Measurements from ENCODE around the gene ZSCAN1. TPM values are rescaled to one million over a fixed set of nuclear protein-coding genes. Genes with fewer than 3 reads are reported as not detected.
A peak's percentile ranks its signal among the peaks of the same experiment; 100 is the strongest.
"Not testable (repeated sequence)": the region's sequence is repeated elsewhere in the genome, so short reads cannot be mapped to it uniquely, and the experiment has no call there.

The ZSCAN1 gene
- total RNA-seq, 4 donors from 2014 or later: 1.5 TPM; not detected in 3

DNA sequence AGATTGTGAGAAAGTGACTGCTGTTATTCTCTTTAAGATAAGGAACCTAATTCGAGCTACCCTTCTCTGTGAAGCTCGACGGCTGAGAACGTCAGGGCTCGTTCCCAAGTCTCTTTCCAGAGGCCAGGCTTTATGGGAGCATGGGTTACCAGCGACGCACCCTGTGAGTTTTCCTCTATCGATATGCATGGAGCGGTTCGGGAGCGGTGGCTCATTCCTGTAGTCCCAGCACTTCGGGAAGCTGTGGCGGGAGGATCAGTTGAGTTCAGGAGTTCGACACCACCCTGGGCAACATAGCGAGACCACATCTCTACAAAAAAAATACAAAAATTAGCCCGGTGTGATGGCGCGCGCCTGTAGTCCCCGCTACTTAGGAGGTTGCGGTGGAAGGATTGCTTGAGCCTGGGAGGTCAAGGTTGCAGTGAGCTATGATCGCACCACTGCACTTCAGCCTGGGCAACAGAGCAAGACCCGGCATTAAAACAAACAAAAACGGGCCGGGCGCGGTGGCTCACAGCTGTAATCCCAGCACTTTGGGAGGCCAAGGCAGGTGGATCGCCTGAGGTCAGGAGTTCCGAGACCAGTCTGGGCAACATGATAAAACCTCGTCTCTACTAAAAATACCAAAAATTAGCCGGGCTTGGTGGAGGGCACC, 30.5 kb upstream of the ZSCAN1 start:
- Histone ChIP-seq H3K27me3 (no peaks in the 10 kb centered on the region), H3K4me1 (peaks cover 0 to 30% (median 9%) of the 10 kb centered on the region in 4 donors), H3K27ac (peak overlapping the region; percentile 72 to 96 (median 92)), H3K4me3 (peak overlapping the region; percentile 78 to 97 (median 85)), H3K9me3 (peaks cover 0 to 77% (median 13%) of the 10 kb centered on the region in 4 donors), H3K36me3 (peaks cover 0 to 73% (median 38%) of the 10 kb centered on the region in 3 donors)
- 24 to 26% methylated on average over 31 of the region's 31 CpGs for WGBS, 2 donors
- TF ChIP-seq, protein P1, sequence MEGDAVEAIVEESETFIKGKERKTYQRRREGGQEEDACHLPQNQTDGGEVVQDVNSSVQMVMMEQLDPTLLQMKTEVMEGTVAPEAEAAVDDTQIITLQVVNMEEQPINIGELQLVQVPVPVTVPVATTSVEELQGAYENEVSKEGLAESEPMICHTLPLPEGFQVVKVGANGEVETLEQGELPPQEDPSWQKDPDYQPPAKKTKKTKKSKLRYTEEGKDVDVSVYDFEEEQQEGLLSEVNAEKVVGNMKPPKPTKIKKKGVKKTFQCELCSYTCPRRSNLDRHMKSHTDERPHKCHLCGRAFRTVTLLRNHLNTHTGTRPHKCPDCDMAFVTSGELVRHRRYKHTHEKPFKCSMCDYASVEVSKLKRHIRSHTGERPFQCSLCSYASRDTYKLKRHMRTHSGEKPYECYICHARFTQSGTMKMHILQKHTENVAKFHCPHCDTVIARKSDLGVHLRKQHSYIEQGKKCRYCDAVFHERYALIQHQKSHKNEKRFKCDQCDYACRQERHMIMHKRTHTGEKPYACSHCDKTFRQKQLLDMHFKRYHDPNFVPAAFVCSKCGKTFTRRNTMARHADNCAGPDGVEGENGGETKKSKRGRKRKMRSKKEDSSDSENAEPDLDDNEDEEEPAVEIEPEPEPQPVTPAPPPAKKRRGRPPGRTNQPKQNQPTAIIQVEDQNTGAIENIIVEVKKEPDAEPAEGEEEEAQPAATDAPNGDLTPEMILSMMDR (IDR thresholded peaks at IDR 0.05): no peak
- no peak for TF ChIP-seq EP300 (IDR thresholded peaks at IDR 0.05)
- no peak for TF ChIP-seq POLR2A (IDR thresholded peaks at IDR 0.05)
- no peak for DNase-seq (ENCODE audit: low spot score in 2 of 2)

DNA sequence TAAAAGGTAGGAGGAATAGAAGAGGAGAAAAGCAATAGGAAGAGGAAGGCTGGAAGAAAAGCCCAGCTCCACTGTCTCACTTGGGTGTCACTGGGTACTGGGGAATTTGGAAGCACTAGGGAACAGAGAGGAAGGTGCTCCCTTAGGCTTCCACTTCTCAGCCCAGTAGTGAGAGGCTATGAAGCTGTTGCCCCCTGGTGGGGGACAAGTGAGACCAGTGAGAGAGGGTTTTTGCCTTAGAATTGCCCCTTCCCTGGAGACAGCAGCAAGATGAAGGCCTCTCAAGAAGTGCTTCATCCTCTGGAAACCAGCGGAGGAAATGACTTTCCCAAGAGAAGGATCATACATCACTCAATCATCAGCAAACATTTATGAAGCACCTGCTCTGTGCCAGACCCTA, 26.5 kb upstream of the ZSCAN1 start:
- H3K36me3 ChIP-seq: peaks cover 0 to 60% (median 22%) of the 10 kb centered on the region in 3 donors
- TF ChIP-seq EP300 (IDR thresholded peaks at IDR 0.05) (no peak), POLR2A (IDR thresholded peaks at IDR 0.05) (no peak)
- TF ChIP-seq, protein P1 (IDR thresholded peaks at IDR 0.05): no peak
- DNase-seq (ENCODE audit: low spot score in 2 of 2): no peak
- WGBS, 2 donors: 78 to 86% methylated on average over 1 of the region's 1 CpG
- no peak overlapping the region for H3K27ac ChIP-seq
- H3K27me3 ChIP-seq: no peaks in the 10 kb centered on the region
- peaks cover 0 to 18% (median 0%) of the 10 kb centered on the region in 4 donors for H3K4me1 ChIP-seq
- H3K4me3 ChIP-seq: no peak overlapping the region
- peaks cover 0 to 90% (median 31%) of the 10 kb centered on the region in 4 donors for H3K9me3 ChIP-seq

DNA sequence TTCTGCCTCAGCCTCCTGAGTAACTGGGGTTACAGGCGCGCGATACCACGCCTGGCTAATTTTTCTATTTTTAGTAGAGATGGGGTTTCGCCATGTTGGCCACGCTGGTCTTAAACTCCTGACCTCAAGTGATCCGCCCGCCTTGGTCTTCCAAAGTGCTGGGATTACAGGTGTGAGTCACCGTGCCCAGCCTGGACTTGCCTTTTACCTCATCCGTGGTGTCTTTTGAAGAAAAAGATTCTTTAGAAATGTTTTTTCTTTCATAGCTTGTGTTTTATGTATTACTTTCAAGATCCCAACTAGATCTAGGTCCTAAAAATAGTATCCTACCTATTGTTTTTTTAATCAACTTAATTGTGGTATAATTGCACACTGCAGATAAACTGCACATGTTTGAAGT, 24.9 kb upstream of the ZSCAN1 start:
- not testable (repeated sequence) for H3K4me3 ChIP-seq; H3K27ac ChIP-seq; DNase-seq (ENCODE audit: low spot score in 2 of 2); H3K27me3 ChIP-seq; H3K4me1 ChIP-seq
- H3K36me3 ChIP-seq: peaks cover 0 to 68% (median 22%) of the 10 kb centered on the region in 3 donors
- peaks cover 0 to 100% (median 35%) of the 10 kb centered on the region in 4 donors for H3K9me3 ChIP-seq
- 34 to 52% methylated on average over 10 of the region's 10 CpGs for WGBS, 2 donors

DNA sequence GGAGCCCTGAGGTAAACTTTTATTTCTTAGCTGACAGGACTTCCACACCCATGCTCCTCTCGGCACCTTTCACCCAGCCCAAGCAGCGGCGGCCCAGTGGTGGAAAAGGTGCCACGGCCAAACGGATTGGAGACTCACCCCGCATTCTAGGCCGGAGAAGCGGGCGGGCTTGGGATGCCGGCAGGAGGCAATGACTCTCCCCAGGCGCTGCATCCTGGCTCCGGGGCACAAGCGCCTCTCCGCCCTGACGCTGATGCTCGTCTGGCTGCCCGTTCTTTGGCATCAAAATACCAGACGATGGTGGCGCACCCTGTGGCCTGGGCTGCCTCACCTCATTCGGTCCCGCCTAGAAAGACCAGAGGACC, 24.5 kb upstream of the ZSCAN1 start:
- TF ChIP-seq EP300 (IDR thresholded peaks at IDR 0.05) (no peak), POLR2A (IDR thresholded peaks at IDR 0.05) (no peak)
- TF ChIP-seq, protein P1 (IDR thresholded peaks at IDR 0.05): no peak
- Histone ChIP-seq H3K4me1 (peaks cover 0 to 6% (median 0%) of the 10 kb centered on the region in 4 donors), H3K27me3 (no peaks in the 10 kb centered on the region), H3K27ac (no peak overlapping the region), H3K4me3 (peak overlapping the region in 1 of 4 donors; percentile 47), H3K36me3 (peaks cover 0 to 64% (median 20%) of the 10 kb centered on the region in 3 donors), H3K9me3 (peaks cover 0 to 100% (median 35%) of the 10 kb centered on the region in 4 donors)
- DNase-seq (ENCODE audit: low spot score in 2 of 2): no peak
- 2 to 10% methylated on average over 17 to 20 of the region's 21 CpGs for WGBS, 2 donors

DNA sequence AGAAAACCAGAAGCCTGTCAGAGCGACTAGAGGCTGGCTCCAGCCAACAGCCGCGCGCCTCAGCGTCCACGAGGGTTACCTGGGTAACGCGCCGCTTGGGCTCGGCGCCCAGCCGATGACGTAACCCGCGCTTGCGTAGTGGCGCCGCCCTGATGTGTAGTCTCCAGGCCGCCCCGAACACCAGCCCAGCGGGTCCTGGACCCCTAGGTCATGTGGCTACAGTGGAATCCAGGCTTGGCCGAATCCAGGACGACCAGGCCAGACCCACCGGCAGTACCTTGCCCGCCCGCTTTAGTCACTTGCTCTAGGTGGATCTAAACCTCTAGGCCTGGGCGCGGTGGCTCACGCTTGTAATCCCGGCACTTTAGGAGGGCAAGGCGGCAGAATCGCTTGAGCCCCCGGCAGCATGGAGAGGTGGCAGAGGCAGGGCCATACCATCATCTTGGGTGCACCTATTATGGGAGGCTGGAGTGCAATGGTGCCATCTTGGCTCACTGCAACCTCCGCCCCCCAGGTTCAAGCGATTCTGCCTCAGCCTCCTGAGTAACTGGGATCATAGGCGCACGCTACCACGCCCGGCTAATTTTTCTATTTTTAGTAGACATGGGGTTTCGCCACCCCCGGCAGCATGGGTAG, 24.0 kb upstream of the ZSCAN1 start:
- peak in 1 of 2 donors; percentile 61 for DNase-seq (ENCODE audit: low spot score in 2 of 2)
- H3K4me3 ChIP-seq: peak overlapping the region in 1 of 4 donors; percentile 47
- H3K27ac ChIP-seq: peak overlapping the region in 1 of 4 donors; percentile 70
- peaks cover 0 to 97% (median 35%) of the 10 kb centered on the region in 4 donors for H3K9me3 ChIP-seq
- H3K27me3 ChIP-seq: no peaks in the 10 kb centered on the region
- no peak for TF ChIP-seq POLR2A (IDR thresholded peaks at IDR 0.05)
- TF ChIP-seq, protein P1 (IDR thresholded peaks at IDR 0.05): no peak
- peak in 1 of 2 donors; percentile 64 for TF ChIP-seq EP300 (IDR thresholded peaks at IDR 0.05)
- WGBS, 2 donors: 11 to 18% methylated on average over 26 to 41 of the region's 41 CpGs
- H3K4me1 ChIP-seq: peaks cover 0 to 6% (median 0%) of the 10 kb centered on the region in 4 donors
- peaks cover 0 to 59% (median 15%) of the 10 kb centered on the region in 3 donors for H3K36me3 ChIP-seq

Data from tibial nerve (tissue), 4 donors.